Measurements from ENCODE around the gene RGS1. TPM values are rescaled to one million over a fixed set of nuclear protein-coding genes. Genes with fewer than 3 reads are reported as not detected.

The RGS1 gene
- total RNA-seq, 1 experiment from 2014 or later: not detected

- no peaks in the 10 kb centered on the region for H3K9me2 ChIP-seq (ENCODE audit: insufficient read depth)
- DNase-seq: no peak
- no peak overlapping the region for H3K4me3 ChIP-seq
- intact Hi-C loops (cut with micrococcal nuclease; ENCODE audit: unreplicated experiment): no loop called here
- H2AFZ ChIP-seq: no peak overlapping the region
- H4K20me1 ChIP-seq (ENCODE audit: insufficient read depth): no peaks in the 10 kb centered on the region
- POLR2A ChIA-PET (ENCODE audit: unreplicated experiment): no interaction called here
- CTCF ChIA-PET: no interaction called here
- TF ChIP-seq CTCF (conservative IDR thresholded peaks at IDR 0.05) (no peak), EZH2 (IDR thresholded peaks at IDR 0.05; ENCODE audit: low read depth) (no peak)
- H3K9me3 ChIP-seq (ENCODE audit: insufficient read depth, low read depth): no peaks in the 10 kb centered on the region; the same call in 1 of the 2 replicates
- 0 out of 2 replicates have a peak, but pooled peaks cover 4% of the 10 kb centered on the region for H3K4me1 ChIP-seq (replicated peaks; ENCODE audit: insufficient read depth)
- no peaks in the 10 kb centered on the region for H3K79me2 ChIP-seq (ENCODE audit: low read depth)
- BruUV-seq (replicated peaks): no TSS peak
- no peak overlapping the region for H3K27ac ChIP-seq
- H3F3A ChIP-seq (ENCODE audit: insufficient read depth, low read depth): no peaks in the 10 kb centered on the region
- no peaks in the 10 kb centered on the region for H3K36me3 ChIP-seq (ENCODE audit: low read depth)
- H3K27me3 ChIP-seq (ENCODE audit: insufficient read depth, low read depth): no peaks in the 10 kb centered on the region
- H3K4me2 ChIP-seq: no peak overlapping the region
These were observed 24.7 kb downstream of the RGS1 start for GRCh38 chr1:192600275-192600674.

GRCh38 chr1:192601143-192601542 lies 25.6 kb downstream of the RGS1 start:
- Histone ChIP-seq H3K9me3 (ENCODE audit: insufficient read depth, low read depth) (no peaks in the 10 kb centered on the region; the same call in 1 of the 2 replicates), H3K4me1 (replicated peaks; ENCODE audit: insufficient read depth) (0 out of 2 replicates have a peak, but pooled peaks cover 4% of the 10 kb centered on the region), H3K27ac (no peak overlapping the region), H3K79me2 (ENCODE audit: low read depth) (no peaks in the 10 kb centered on the region), H3F3A (ENCODE audit: insufficient read depth, low read depth) (no peaks in the 10 kb centered on the region), H2AFZ (no peak overlapping the region), H3K9me2 (ENCODE audit: insufficient read depth) (no peaks in the 10 kb centered on the region), H3K27me3 (ENCODE audit: insufficient read depth, low read depth) (no peaks in the 10 kb centered on the region), H4K20me1 (ENCODE audit: insufficient read depth) (no peaks in the 10 kb centered on the region), H3K4me2 (no peak overlapping the region), H3K36me3 (ENCODE audit: low read depth) (no peaks in the 10 kb centered on the region), H3K4me3 (no peak overlapping the region)
- no peak for TF ChIP-seq EZH2 (IDR thresholded peaks at IDR 0.05; ENCODE audit: low read depth)
- TF ChIP-seq CTCF (conservative IDR thresholded peaks at IDR 0.05): no peak
- DNase-seq: no peak
- intact Hi-C loops (cut with micrococcal nuclease; ENCODE audit: unreplicated experiment): no loop called here
- ChIA-PET POLR2A (ENCODE audit: unreplicated experiment) (no interaction called here), CTCF (no interaction called here)
- no TSS peak for BruUV-seq (replicated peaks)

DNA sequence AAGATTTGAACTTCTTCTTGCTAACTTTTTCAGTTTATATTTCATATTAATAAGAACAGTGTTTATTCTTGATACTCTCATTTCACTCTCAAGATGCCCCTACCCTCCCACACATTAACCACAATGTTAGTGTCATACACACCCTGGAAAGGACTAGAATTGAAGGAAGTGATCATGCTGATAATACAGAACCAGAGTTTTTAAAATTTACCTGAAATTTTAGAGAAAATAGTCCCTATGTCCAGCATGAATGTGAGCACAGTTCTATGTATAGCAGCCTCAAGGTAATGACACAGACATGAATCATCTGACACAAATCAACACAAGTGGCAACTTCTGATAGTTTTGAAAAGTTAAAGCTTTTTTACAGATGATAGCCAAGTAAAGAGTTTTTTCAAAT lies 26.0 kb downstream of the RGS1 start:
- BruUV-seq (replicated peaks): no TSS peak
- no peaks in the 10 kb centered on the region for H3K9me2 ChIP-seq (ENCODE audit: insufficient read depth)
- no peak for DNase-seq
- no peak overlapping the region for H3K4me2 ChIP-seq
- H4K20me1 ChIP-seq (ENCODE audit: insufficient read depth): no peaks in the 10 kb centered on the region
- no peak overlapping the region for H3K27ac ChIP-seq
- no peaks in the 10 kb centered on the region for H3K79me2 ChIP-seq (ENCODE audit: low read depth)
- no peak overlapping the region for H3K4me3 ChIP-seq
- ChIA-PET POLR2A (ENCODE audit: unreplicated experiment) (no interaction called here), CTCF (no interaction called here)
- H3K9me3 ChIP-seq (ENCODE audit: insufficient read depth, low read depth): no peaks in the 10 kb centered on the region; the same call in 1 of the 2 replicates
- H3K27me3 ChIP-seq (ENCODE audit: insufficient read depth, low read depth): no peaks in the 10 kb centered on the region
- no peak overlapping the region for H2AFZ ChIP-seq
- no peak for TF ChIP-seq EZH2 (IDR thresholded peaks at IDR 0.05; ENCODE audit: low read depth)
- no peak for TF ChIP-seq CTCF (conservative IDR thresholded peaks at IDR 0.05)
- no peaks in the 10 kb centered on the region for H3K36me3 ChIP-seq (ENCODE audit: low read depth)
- no peaks in the 10 kb centered on the region for H3F3A ChIP-seq (ENCODE audit: insufficient read depth, low read depth)
- intact Hi-C loops (cut with micrococcal nuclease; ENCODE audit: unreplicated experiment): no loop called here
- H3K4me1 ChIP-seq (replicated peaks; ENCODE audit: insufficient read depth): 0 out of 2 replicates have a peak, but pooled peaks cover 4% of the 10 kb centered on the region

Measured in PC-9 (cell line).